ENCODE measurements around the gene FREM2. TPM values are rescaled to one million over a fixed set of nuclear protein-coding genes. Genes with fewer than 3 reads are reported as not detected.

FREM2 gene
- total and polyA plus RNA-seq, 2 experiments from 2014 or later, result 2.4 to 29.8 TPM

DNA sequence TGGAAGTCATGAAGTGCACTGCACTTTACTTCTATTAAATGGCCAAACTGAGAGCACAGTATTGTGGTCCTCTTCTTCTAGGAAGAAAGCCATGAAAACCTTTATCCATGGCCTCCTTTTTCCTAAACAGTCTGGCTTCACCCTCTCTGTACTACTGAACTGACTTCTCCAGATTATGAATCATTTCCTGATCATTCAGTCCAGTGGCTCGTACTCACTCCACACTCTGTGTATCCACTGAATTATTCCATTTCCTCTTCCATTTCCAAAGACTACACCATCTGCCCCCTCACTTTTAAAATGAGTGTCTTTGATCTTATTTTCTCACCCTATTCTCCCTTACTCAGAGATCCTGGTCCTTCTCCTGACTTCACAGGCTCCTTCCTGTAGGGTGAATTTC, 29.7 kb upstream of the FREM2 start:
- TF ChIP-seq EZH2phosphoT487 (IDR thresholded peaks at IDR 0.05; ENCODE audit: unreplicated experiment) (no peak), ZNF331 (CRISPR knock-in tag; IDR thresholded peaks at IDR 0.05; ENCODE audit: low read depth) (no peak), ZNF114 (CRISPR knock-in tag; IDR thresholded peaks at IDR 0.05) (no peak), STAT1 (IDR thresholded peaks at IDR 0.05; ENCODE audit: unreplicated experiment) (no peak), JUNB (IDR thresholded peaks at IDR 0.05; ENCODE audit: unreplicated experiment) (no peak), POLR2AphosphoS5 (IDR thresholded peaks at IDR 0.05; ENCODE audit: low read depth) (no peak), CREB1 (CRISPR knock-in tag; IDR thresholded peaks at IDR 0.05; ENCODE audit: low read depth) (no peak), EZH2 (IDR thresholded peaks at IDR 0.05; ENCODE audit: low read depth, unreplicated experiment) (no peak), NANOG (IDR thresholded peaks at IDR 0.05; ENCODE audit: borderline replicate concordance) (no peak), ZNF462 (CRISPR knock-in tag; IDR thresholded peaks at IDR 0.05) (no peak), ETS1 (IDR thresholded peaks at IDR 0.05) (no peak)
- TF ChIP-seq, protein P1, sequence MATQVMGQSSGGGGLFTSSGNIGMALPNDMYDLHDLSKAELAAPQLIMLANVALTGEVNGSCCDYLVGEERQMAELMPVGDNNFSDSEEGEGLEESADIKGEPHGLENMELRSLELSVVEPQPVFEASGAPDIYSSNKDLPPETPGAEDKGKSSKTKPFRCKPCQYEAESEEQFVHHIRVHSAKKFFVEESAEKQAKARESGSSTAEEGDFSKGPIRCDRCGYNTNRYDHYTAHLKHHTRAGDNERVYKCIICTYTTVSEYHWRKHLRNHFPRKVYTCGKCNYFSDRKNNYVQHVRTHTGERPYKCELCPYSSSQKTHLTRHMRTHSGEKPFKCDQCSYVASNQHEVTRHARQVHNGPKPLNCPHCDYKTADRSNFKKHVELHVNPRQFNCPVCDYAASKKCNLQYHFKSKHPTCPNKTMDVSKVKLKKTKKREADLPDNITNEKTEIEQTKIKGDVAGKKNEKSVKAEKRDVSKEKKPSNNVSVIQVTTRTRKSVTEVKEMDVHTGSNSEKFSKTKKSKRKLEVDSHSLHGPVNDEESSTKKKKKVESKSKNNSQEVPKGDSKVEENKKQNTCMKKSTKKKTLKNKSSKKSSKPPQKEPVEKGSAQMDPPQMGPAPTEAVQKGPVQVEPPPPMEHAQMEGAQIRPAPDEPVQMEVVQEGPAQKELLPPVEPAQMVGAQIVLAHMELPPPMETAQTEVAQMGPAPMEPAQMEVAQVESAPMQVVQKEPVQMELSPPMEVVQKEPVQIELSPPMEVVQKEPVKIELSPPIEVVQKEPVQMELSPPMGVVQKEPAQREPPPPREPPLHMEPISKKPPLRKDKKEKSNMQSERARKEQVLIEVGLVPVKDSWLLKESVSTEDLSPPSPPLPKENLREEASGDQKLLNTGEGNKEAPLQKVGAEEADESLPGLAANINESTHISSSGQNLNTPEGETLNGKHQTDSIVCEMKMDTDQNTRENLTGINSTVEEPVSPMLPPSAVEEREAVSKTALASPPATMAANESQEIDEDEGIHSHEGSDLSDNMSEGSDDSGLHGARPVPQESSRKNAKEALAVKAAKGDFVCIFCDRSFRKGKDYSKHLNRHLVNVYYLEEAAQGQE (IDR thresholded peaks at IDR 0.05; ENCODE audit: unreplicated experiment), result no peak
- TF ChIP-seq, protein P2, sequence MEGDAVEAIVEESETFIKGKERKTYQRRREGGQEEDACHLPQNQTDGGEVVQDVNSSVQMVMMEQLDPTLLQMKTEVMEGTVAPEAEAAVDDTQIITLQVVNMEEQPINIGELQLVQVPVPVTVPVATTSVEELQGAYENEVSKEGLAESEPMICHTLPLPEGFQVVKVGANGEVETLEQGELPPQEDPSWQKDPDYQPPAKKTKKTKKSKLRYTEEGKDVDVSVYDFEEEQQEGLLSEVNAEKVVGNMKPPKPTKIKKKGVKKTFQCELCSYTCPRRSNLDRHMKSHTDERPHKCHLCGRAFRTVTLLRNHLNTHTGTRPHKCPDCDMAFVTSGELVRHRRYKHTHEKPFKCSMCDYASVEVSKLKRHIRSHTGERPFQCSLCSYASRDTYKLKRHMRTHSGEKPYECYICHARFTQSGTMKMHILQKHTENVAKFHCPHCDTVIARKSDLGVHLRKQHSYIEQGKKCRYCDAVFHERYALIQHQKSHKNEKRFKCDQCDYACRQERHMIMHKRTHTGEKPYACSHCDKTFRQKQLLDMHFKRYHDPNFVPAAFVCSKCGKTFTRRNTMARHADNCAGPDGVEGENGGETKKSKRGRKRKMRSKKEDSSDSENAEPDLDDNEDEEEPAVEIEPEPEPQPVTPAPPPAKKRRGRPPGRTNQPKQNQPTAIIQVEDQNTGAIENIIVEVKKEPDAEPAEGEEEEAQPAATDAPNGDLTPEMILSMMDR (conservative IDR thresholded peaks at IDR 0.05; ENCODE audit: low read depth in 2 of 2), result no peak
- no peak for DNase-seq (ENCODE audit: low spot score)
- H3K36me3 ChIP-seq (ENCODE audit: insufficient read depth), result no peaks in the 10 kb centered on the region
- no peaks in the 10 kb centered on the region for H3K9me2 ChIP-seq (ENCODE audit: insufficient read depth)
- no peaks in the 10 kb centered on the region for H3F3A ChIP-seq (replicated peaks; ENCODE audit: low read depth)
- no peak overlapping the region for H3K4me3 ChIP-seq
- Mint-ChIP-seq H3K9me3 (no peaks in the 10 kb centered on the region), H3K4me3 (no peak overlapping the region), H3K36me3 (ENCODE audit: low read depth) (no peaks in the 10 kb centered on the region), H3K4me1 (no peaks in the 10 kb centered on the region; the same call in 2 of the 3 replicates), H3K27me3 (ENCODE audit: insufficient read depth, low read depth, poor library complexity) (no peaks in the 10 kb centered on the region), H3K27ac (no peak overlapping the region)
- no peaks in the 10 kb centered on the region for H4K20me1 ChIP-seq (replicated peaks; ENCODE audit: insufficient read depth)
- no peak for ATAC-seq
- no peak overlapping the region for H2AFZ ChIP-seq
- H3K27me3 ChIP-seq (ENCODE audit: insufficient read depth), result no peaks in the 10 kb centered on the region
- no peaks in the 10 kb centered on the region for H3K4me1 ChIP-seq (ENCODE audit: insufficient read depth)
- H3K79me2 ChIP-seq (replicated peaks; ENCODE audit: insufficient read depth), result no peaks in the 10 kb centered on the region
- H3K4me2 ChIP-seq, result no peak overlapping the region
- no peak overlapping the region for H3K27ac ChIP-seq (ENCODE audit: low read depth)

Data from GM23338 (cell line).